Gastrocnemius medialis (tissue), 4 donors: ENCODE results near the gene APOA1.

Experiments
- CTCF ChIP-seq, 5 experiments: fragments of 450-650 bp in 3 of 5; fragments of 200-600 bp in 2 of 5; sonication (generic) in 2 of 5; IDR thresholded peaks in 4 of 5; conservative IDR thresholded peaks in 1 of 5; 1 replicate in 4 of 5; 2 replicates in 1 of 5; pipeline ENCODE4 v1.5.1; 2016 to 2019; ENCODE audit warnings: antibody characterized with exemption in 5 of 5, mild to moderate bottlenecking in 3 of 5, moderate library complexity in 3 of 5
- POLR2A ChIP-seq, 2 donors: fragments of 450-650 bp; IDR thresholded peaks; one replicate each; pipeline ENCODE4 v1.6.1; 2017; ENCODE audit warnings: antibody characterized with exemption in 2 of 2, mild to moderate bottlenecking in 2 of 2, moderate library complexity in 2 of 2

GRCh38 chr11:116804001-116804400, 33.4 kb downstream of the APOA1 start:
- no peak for TF ChIP-seq CTCF (IDR thresholded peaks at IDR 0.05 in 4 of 5, conservative IDR thresholded peaks at IDR 0.05 in 1 of 5)
- TF ChIP-seq POLR2A (IDR thresholded peaks at IDR 0.05) = no peak
